CD14-positive monocyte (primary cell): ENCODE results near the gene SHROOM3. TPM values are rescaled to one million over a fixed set of nuclear protein-coding genes. Genes with fewer than 3 reads are reported as not detected.

Source experiments
- DNase-seq, 3 donors: peaks; one replicate each; pipeline ENCODE4 v3.0.0-alpha.2; 2011 to 2022
- H2AFZ ChIP-seq: 2 replicates; pipeline ENCODE4 v1.6.0; 2012; ENCODE audit warnings: mild to moderate bottlenecking, low read depth, low read length, inconsistent platforms; ENCODE audit not compliant: insufficient read depth, poor library complexity, severe bottlenecking
- H3K27ac ChIP-seq, 2 donors: 1 replicate in 1 of 2; 2 replicates in 1 of 2; pipeline ENCODE4 v1.5.1; 2012 to 2013; ENCODE audit warnings: low read length in 2 of 2, control low read depth in 1 of 2, inconsistent platforms in 1 of 2, low read depth in 1 of 2, mild to moderate bottlenecking in 1 of 2
- H3K27me3 ChIP-seq, 2 donors: one replicate each; pipeline versions ENCODE4 v1.6.0 to v1.6.1; 2011 to 2013; ENCODE audit warnings: low read length in 2 of 2; ENCODE audit not compliant: control insufficient read depth in 2 of 2, insufficient read depth in 2 of 2
- H3K36me3 ChIP-seq, 2 donors: replicated peaks in 1 of 2; 1 replicate in 1 of 2; 2 replicates in 1 of 2; pipeline versions ENCODE4 v1.5.1 to v1.6.1; 2012 to 2013; ENCODE audit warnings: low read length in 2 of 2, control low read depth in 1 of 2, inconsistent platforms in 1 of 2, mild to moderate bottlenecking in 1 of 2; ENCODE audit not compliant: insufficient read depth in 2 of 2, control insufficient read depth in 1 of 2
- H3K4me1 ChIP-seq, 2 donors: 1 replicate in 1 of 2; 2 replicates in 1 of 2; pipeline versions ENCODE4 v1.5.1 to v1.6.1; 2012 to 2013; ENCODE audit warnings: low read length in 2 of 2, control low read depth in 1 of 2, inconsistent platforms in 1 of 2, mild to moderate bottlenecking in 1 of 2, moderate library complexity in 1 of 2; ENCODE audit not compliant: insufficient read depth in 2 of 2, control insufficient read depth in 1 of 2
- H3K4me2 ChIP-seq: replicated peaks from 2 replicates; pipeline ENCODE3; 2012; ENCODE audit warnings: low read length, moderate library complexity, mild to moderate bottlenecking; ENCODE audit not compliant: poor library complexity, severe bottlenecking; ENCODE audit errors: extremely low read depth
- H3K4me3 ChIP-seq, 3 experiments: fragments of 200-600 bp in 1 of 3; sonication (generic) in 1 of 3; replicated peaks in 1 of 3; 1 replicate in 2 of 3; 2 replicates in 1 of 3; pipeline ENCODE4 v1.5.1; 2011 to 2013; ENCODE audit warnings: low read length in 3 of 3, mild to moderate bottlenecking in 3 of 3, control low read depth in 2 of 3, low read depth in 2 of 3, inconsistent platforms in 1 of 3, moderate library complexity in 1 of 3
- H3K79me2 ChIP-seq: 2 replicates; pipeline ENCODE4 v1.6.0; 2012; ENCODE audit warnings: mild to moderate bottlenecking, control low read depth, inconsistent platforms, low read length, moderate library complexity; ENCODE audit not compliant: insufficient read depth
- H3K9ac ChIP-seq: 2 replicates; pipeline ENCODE4 v1.6.0; 2017; ENCODE audit warnings: low read length, mild to moderate bottlenecking; ENCODE audit not compliant: insufficient read depth, poor library complexity, severe bottlenecking
- H3K9me3 ChIP-seq, 2 donors: replicated peaks in 1 of 2; 1 replicate in 1 of 2; 2 replicates in 1 of 2; pipeline versions ENCODE4 v1.5.1 to v1.6.1; 2012 to 2013; ENCODE audit warnings: low read length in 2 of 2, control low read depth in 1 of 2; ENCODE audit not compliant: control insufficient read depth in 1 of 2, insufficient read depth in 1 of 2
- H4K20me1 ChIP-seq: 2 replicates; pipeline ENCODE4 v1.6.0; 2012; ENCODE audit warnings: mild to moderate bottlenecking, low read length, control low read depth, moderate library complexity; ENCODE audit not compliant: insufficient read depth
- H3K27ac Mint-ChIP-seq, 7 donors: one replicate each; pipeline ENCODE4 v1.8.0; 2020; ENCODE audit warnings: mild to moderate bottlenecking in 7 of 7, mixed read lengths in 7 of 7, moderate library complexity in 6 of 7, inconsistent platforms in 2 of 7
- H3K27me3 Mint-ChIP-seq, 3 donors: one replicate each; pipeline ENCODE4 v1.8.0; 2021 to 2022; ENCODE audit warnings: low read depth in 3 of 3, mild to moderate bottlenecking in 3 of 3, mixed read lengths in 3 of 3, moderate library complexity in 3 of 3, inconsistent platforms in 1 of 3
- H3K36me3 Mint-ChIP-seq, 2 donors: one replicate each; pipeline ENCODE4 v1.8.0; 2020; ENCODE audit warnings: mixed read lengths in 2 of 2, inconsistent platforms in 1 of 2, mild to moderate bottlenecking in 1 of 2
- H3K4me1 Mint-ChIP-seq: one replicate; pipeline ENCODE4 v1.8.0; 2020; ENCODE audit warnings: mild to moderate bottlenecking, mixed read lengths
- H3K4me3 Mint-ChIP-seq, 2 donors: one replicate each; pipeline ENCODE4 v1.8.0; 2020; ENCODE audit warnings: mild to moderate bottlenecking in 2 of 2, mixed read lengths in 2 of 2, moderate library complexity in 1 of 2
- H3K9me3 Mint-ChIP-seq, 7 donors: one replicate each; pipeline ENCODE4 v1.8.0; 2020 to 2022; ENCODE audit warnings: mixed read lengths in 7 of 7, mild to moderate bottlenecking in 6 of 7, moderate library complexity in 6 of 7, inconsistent platforms in 2 of 7
- CTCF ChIP-seq: fragments of 200-600 bp; IDR thresholded peaks from one replicate; pipeline ENCODE4 v1.8.0; 2022; ENCODE audit warnings: antibody characterized with exemption, mild to moderate bottlenecking
- WGBS: methylation state at CpG from one replicate; pipeline ENCODE4 v1.1.5; 2013; ENCODE audit warnings: missing lambda C conversion rate; ENCODE audit not compliant: insufficient coverage; 5-methylcytosine and 5-hydroxymethylcytosine counted together
- intact Hi-C, 2 donors: fragments of 100-400 bp; cut with micrococcal nuclease; formaldehyde crosslinking; loops; one replicate each; pipeline versions ENCODE4 v1.15.0 to v1.15.1; 2023
- polyA plus RNA-seq, 3 donors: library from polyadenylated mRNA; depleted of rRNA in 1 of 3; unstranded in 2 of 3; stranded (reverse) in 1 of 3; fragments of 300-500 nt in 2 of 3; fragments of >200 nt in 1 of 3; fragmentation: Illumina TruSeq in 2 of 3; gene quantifications; 1 replicate in 2 of 3; 2 replicates in 1 of 3; pipeline ENCODE4 v1.2.3, GENCODE V29; 2012 to 2021

The SHROOM3 gene
- polyA plus RNA-seq, 3 donors: not detected

DNA sequence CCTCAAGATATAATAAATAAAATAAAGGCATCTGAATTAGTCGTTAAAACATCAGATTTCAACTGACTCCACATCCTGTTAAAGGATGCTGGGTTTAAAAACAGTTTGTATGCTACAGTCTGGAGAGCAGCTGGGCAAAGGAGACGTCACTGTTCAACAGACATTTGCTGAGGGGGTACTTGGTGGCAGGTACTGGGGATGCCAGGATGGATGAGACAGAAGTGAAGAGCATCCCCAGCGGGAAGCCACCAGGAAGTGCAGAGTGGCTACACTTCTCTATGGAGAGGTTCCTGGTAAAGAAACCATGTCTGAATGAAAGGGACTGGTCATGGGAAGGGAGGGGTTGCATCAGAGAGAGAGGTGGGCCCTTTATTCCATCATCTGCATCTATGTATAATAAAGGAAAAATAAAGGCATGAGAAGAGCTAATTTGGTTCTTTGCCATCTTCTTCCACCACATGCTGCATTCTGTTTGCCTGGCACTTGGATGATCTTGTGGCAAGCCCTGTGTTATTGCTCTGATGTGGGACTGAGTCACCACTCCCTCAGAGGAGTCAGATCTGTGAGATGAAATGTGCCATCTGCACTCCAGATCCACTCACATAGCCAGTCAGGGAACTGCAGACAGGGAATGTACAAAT, 318.0 kb downstream of the SHROOM3 start:
- Histone ChIP-seq H3K9ac (no peak overlapping the region), H3K4me3 (no peak overlapping the region), H3K9me3 (no peaks in the 10 kb centered on the region), H4K20me1 (no peaks in the 10 kb centered on the region), H3K27ac (no peak overlapping the region), H3K4me2 (no peak overlapping the region), H3K27me3 (peaks cover 0 to 2% of the 10 kb centered on the region in 2 donors), H2AFZ (no peak overlapping the region), H3K36me3 (no peaks in the 10 kb centered on the region), H3K4me1 (no peaks in the 10 kb centered on the region), H3K79me2 (no peaks in the 10 kb centered on the region)
- intact Hi-C loops: no loop called here
- DNase-seq: no peak
- TF ChIP-seq CTCF: no peak
- H3K36me3 Mint-ChIP-seq: no peaks in the 10 kb centered on the region
- WGBS: 9% methylated on average over 1 of the region's 3 CpGs
- H3K9me3 Mint-ChIP-seq: peaks cover 0 to 4% (median 0%) of the 10 kb centered on the region in 7 donors
- H3K4me1 Mint-ChIP-seq: no peaks in the 10 kb centered on the region
- H3K27ac Mint-ChIP-seq: no peak overlapping the region
- peaks cover 8 to 9% (median 8%) of the 10 kb centered on the region in 3 donors for H3K27me3 Mint-ChIP-seq
- H3K4me3 Mint-ChIP-seq: no peak overlapping the region

DNA sequence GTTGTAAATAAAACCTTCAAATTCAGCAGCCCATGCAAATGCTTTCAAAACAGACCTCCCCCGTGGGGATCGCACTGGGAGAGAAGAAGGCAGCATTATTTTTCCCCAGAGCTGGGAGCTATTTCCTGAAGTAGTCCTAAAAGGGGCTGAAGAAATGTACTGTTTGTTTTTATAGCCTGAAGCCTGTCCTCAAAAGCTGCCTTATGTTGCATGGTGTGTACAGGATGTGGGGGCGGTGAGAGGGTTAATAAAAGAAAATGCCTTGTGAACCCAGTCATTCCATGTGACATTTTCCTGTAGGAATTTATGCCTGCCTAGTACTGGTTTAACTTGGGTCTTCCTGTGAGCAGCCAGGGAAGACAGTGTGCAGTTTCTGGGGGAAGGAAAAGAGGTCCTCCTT, 318.8 kb downstream of the SHROOM3 start:
- Histone ChIP-seq H4K20me1 (no peaks in the 10 kb centered on the region), H3K9me3 (no peaks in the 10 kb centered on the region), H3K9ac (no peak overlapping the region), H3K4me1 (no peaks in the 10 kb centered on the region), H3K36me3 (no peaks in the 10 kb centered on the region), H3K4me3 (no peak overlapping the region), H3K27ac (no peak overlapping the region), H2AFZ (no peak overlapping the region), H3K4me2 (no peak overlapping the region), H3K79me2 (no peaks in the 10 kb centered on the region), H3K27me3 (peaks cover 0 to 2% of the 10 kb centered on the region in 2 donors)
- Mint-ChIP-seq H3K4me3 (no peak overlapping the region), H3K27me3 (peaks cover 7 to 9% (median 8%) of the 10 kb centered on the region in 3 donors), H3K36me3 (no peaks in the 10 kb centered on the region), H3K9me3 (peaks cover 0 to 4% (median 0%) of the 10 kb centered on the region in 7 donors), H3K27ac (no peak overlapping the region), H3K4me1 (no peaks in the 10 kb centered on the region)
- no peak for TF ChIP-seq CTCF
- intact Hi-C loops: no loop called here
- DNase-seq: no peak
- 100% methylated on average over 1 of the region's 3 CpGs for WGBS
